SU-DHL-6 (cell line): Measurements from ENCODE around the gene ADARB2.

Experiments
- EZH2phosphoT487 ChIP-seq: fragments of 200-600 bp; sonication (generic), shearing (Covaris generic); conservative IDR thresholded peaks from 2 replicates; pipeline ENCODE4 v1.6.1; 2018; ENCODE audit warnings: mild to moderate bottlenecking, antibody characterized with exemption, low read length, moderate library complexity, mixed read lengths
- TF ChIP-seq, protein P1 (sequence below): fragments of 200-600 bp; sonication (generic); IDR thresholded peaks from one replicate; pipeline ENCODE4 v1.5.1; 2017; ENCODE audit warnings: antibody characterized with exemption, mild to moderate bottlenecking, low read length, moderate library complexity; ENCODE audit not compliant: insufficient read depth, poor library complexity, severe bottlenecking

DNA sequence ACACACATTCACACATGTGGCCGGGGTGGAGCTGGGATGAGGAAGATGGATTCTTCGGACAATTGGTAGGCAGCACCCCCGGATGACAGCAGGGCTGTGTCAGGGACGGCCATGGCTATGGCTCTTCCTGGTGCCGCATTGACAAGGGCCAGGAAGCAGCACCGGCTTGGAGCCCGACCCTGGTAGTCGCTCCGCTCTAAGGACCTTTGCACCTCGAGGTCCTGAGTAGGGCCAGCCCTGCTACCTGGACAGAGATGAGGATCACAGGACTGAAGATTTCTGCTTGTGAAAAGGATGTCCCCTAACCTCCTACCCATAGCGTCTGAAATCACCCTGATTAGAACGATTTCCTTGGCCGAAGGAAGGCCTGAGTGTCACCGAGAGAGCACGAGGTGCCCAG lies 134.1 kb downstream of the ADARB2 start:
- TF ChIP-seq, protein P1, sequence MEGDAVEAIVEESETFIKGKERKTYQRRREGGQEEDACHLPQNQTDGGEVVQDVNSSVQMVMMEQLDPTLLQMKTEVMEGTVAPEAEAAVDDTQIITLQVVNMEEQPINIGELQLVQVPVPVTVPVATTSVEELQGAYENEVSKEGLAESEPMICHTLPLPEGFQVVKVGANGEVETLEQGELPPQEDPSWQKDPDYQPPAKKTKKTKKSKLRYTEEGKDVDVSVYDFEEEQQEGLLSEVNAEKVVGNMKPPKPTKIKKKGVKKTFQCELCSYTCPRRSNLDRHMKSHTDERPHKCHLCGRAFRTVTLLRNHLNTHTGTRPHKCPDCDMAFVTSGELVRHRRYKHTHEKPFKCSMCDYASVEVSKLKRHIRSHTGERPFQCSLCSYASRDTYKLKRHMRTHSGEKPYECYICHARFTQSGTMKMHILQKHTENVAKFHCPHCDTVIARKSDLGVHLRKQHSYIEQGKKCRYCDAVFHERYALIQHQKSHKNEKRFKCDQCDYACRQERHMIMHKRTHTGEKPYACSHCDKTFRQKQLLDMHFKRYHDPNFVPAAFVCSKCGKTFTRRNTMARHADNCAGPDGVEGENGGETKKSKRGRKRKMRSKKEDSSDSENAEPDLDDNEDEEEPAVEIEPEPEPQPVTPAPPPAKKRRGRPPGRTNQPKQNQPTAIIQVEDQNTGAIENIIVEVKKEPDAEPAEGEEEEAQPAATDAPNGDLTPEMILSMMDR = no peak
- TF ChIP-seq EZH2phosphoT487 = no peak
